Parietal lobe (tissue), 1 donor: ENCODE measurements around the gene TFPT. TPM values are rescaled to one million over a fixed set of nuclear protein-coding genes. Genes with fewer than 3 reads are reported as not detected.

Experiments used
- total RNA-seq: library from RNA; depleted of rRNA; stranded (reverse); fragments of >200 nt; gene quantifications from one replicate; pipeline ENCODE4 v1.2.3, GENCODE V29; 2014

The TFPT gene
- total RNA-seq: 6.3 TPM

GRCh38 chr19:54115109-54116063 is at the start of gene TFPT, which contains the start of gene PRPF31:
Gene TFPT (minus strand): TSS chr19:54115657. CDS start chr19:54115269, 388 bp downstream.
Gene PRPF31 (plus strand): TSS chr19:54115754. CDS start chr19:54118279, 2,525 bp downstream.

GRCh38 chr19:54159352-54160181 is 44.1 kb upstream of the TFPT start, which contains the start of gene LENG1:
Gene LENG1 (minus strand): TSS chr19:54159721. CDS start chr19:54159695, 26 bp downstream.

GRCh38 chr19:54137699-54138488 is 22.4 kb upstream of the TFPT start, which contains the start of gene CNOT3:
Gene CNOT3 (plus strand): TSS chr19:54137762. CDS start chr19:54142979, 5,217 bp downstream.

GRCh38 chr19:54102421-54103169 is 12.9 kb downstream of the TFPT start, which contains the start of gene NDUFA3:
Gene NDUFA3 (plus strand): TSS chr19:54102855. CDS start chr19:54102879, 24 bp downstream.

GRCh38 chr19:54100561-54100960 is 14.9 kb downstream of the TFPT start, which contains the start of gene OSCAR:
Gene OSCAR (minus strand): TSS chr19:54100803. CDS start chr19:54100792, 11 bp downstream.

GRCh38 chr19:54081032-54081431 is 34.4 kb downstream of the TFPT start, which contains the start of gene TARM1:
Gene TARM1 (minus strand): TSS chr19:54081365. CDS start chr19:54081340, 25 bp downstream.

GRCh38 chr19:54063350-54064116 is 51.9 kb downstream of the TFPT start, which contains the start of gene VSTM1:
Gene VSTM1 (minus strand): TSS chr19:54063897. CDS start chr19:54063777, 120 bp downstream.

Other genes starting within 250 kb of the TFPT start
- gene MYADM, start 247.8 kb downstream of the TFPT start, total RNA-seq: 3.4 TPM
- gene PRKCG, start 233.5 kb downstream of the TFPT start, total RNA-seq: 3.1 TPM
- 10.3 TPM for gene CACNG7, start 206.4 kb downstream of the TFPT start, total RNA-seq
- 8.5 TPM for gene CACNG8, start 152.7 kb downstream of the TFPT start, total RNA-seq
- not detected for gene CACNG6, start 124.0 kb downstream of the TFPT start, total RNA-seq
- gene VSTM1, start 51.8 kb downstream of the TFPT start, total RNA-seq: not detected
- gene TARM1, start 34.3 kb downstream of the TFPT start, total RNA-seq: not detected
- not detected for gene OSCAR, start 14.9 kb downstream of the TFPT start, total RNA-seq
- 8.1 TPM for gene NDUFA3, start 12.8 kb downstream of the TFPT start, total RNA-seq
- gene PRPF31, start 97 bp upstream of the TFPT start, total RNA-seq: 31.9 TPM
- 14.1 TPM for gene CNOT3, start 22.1 kb upstream of the TFPT start, total RNA-seq
- gene LENG1, start 44.1 kb upstream of the TFPT start, total RNA-seq: 4.7 TPM
- 1.3 TPM for gene TMC4, start 57.5 kb upstream of the TFPT start, total RNA-seq
- gene MBOAT7, start 73.9 kb upstream of the TFPT start, total RNA-seq: 26.3 TPM
- gene TSEN34, start 75.7 kb upstream of the TFPT start, total RNA-seq: 26.0 TPM
- gene RPS9, start 85.2 kb upstream of the TFPT start, total RNA-seq: 935 TPM
- gene LILRB3, start 107.3 kb upstream of the TFPT start, total RNA-seq: not detected
- gene LILRA6, start 127.1 kb upstream of the TFPT start, total RNA-seq: not detected
- gene LILRB5, start 141.6 kb upstream of the TFPT start, total RNA-seq: not detected
- not detected for gene LILRB2, start 165.5 kb upstream of the TFPT start, total RNA-seq
- 0.63 TPM for gene LILRA5, start 197.5 kb upstream of the TFPT start, total RNA-seq
- gene LILRA4, start 223.5 kb upstream of the TFPT start, total RNA-seq: not detected
- 1.3 TPM for gene LAIR1, start 249.3 kb upstream of the TFPT start, total RNA-seq